Neural cell (in vitro differentiated cells): Measurements from ENCODE around the gene ZNF189. TPM values are rescaled to one million over a fixed set of nuclear protein-coding genes. Genes with fewer than 3 reads are reported as not detected.

ENCODE experiments used
- H2AFZ ChIP-seq: fragments of 200-600, 300-800 bp; sonication (generic), shearing (Covaris generic); 2 replicates; pipeline ENCODE4 v1.6.0; 2014; ENCODE audit warnings: low read depth, mild to moderate bottlenecking, antibody characterized with exemption, low read length, moderate library complexity
- H3F3A ChIP-seq: fragments of 200-600 bp; shearing (Covaris generic); 2 replicates; pipeline ENCODE4 v1.6.1; 2016; ENCODE audit warnings: mild to moderate bottlenecking, moderate library complexity, mixed read lengths, antibody characterized with exemption, low read length; ENCODE audit not compliant: insufficient read depth, poor library complexity, severe bottlenecking
- H3K27ac ChIP-seq: fragments of 200-600, 300-800 bp; sonication (generic), shearing (Covaris generic); 2 replicates; pipeline ENCODE4 v1.5.1; 2014; ENCODE audit warnings: mild to moderate bottlenecking, low read length, moderate library complexity
- H3K27me3 ChIP-seq: fragments of 300-800, 200-600 bp; sonication (generic), shearing (Covaris generic); 2 replicates; pipeline ENCODE4 v1.6.0; 2014; ENCODE audit warnings: mild to moderate bottlenecking, low read depth, low read length, moderate library complexity; ENCODE audit not compliant: insufficient read depth
- H3K36me3 ChIP-seq: fragments of 300-800, 200-600 bp; sonication (generic), shearing (Covaris generic); 2 replicates; pipeline ENCODE4 v1.5.1; 2014; ENCODE audit warnings: mild to moderate bottlenecking, antibody characterized with exemption, low read length, moderate library complexity; ENCODE audit not compliant: insufficient read depth
- H3K4me2 ChIP-seq: fragments of 300-800, 200-600 bp; sonication (generic), shearing (Covaris generic); 2 replicates; pipeline ENCODE4 v1.6.0; 2014; ENCODE audit warnings: mild to moderate bottlenecking, low read length
- H3K4me3 ChIP-seq: fragments of 300-800, 200-600 bp; sonication (generic), shearing (Covaris generic); 2 replicates; pipeline ENCODE4 v1.5.1; 2014; ENCODE audit warnings: mild to moderate bottlenecking, low read length, moderate library complexity
- H3K79me2 ChIP-seq: fragments of 200-600 bp; shearing (Covaris generic); replicated peaks from 2 replicates; pipeline ENCODE4 v1.6.0; 2014; ENCODE audit warnings: mild to moderate bottlenecking, low read length, moderate library complexity; ENCODE audit not compliant: insufficient read depth
- H3K9ac ChIP-seq: fragments of 300-800, 200-600 bp; sonication (generic), shearing (Covaris generic); 2 replicates; pipeline ENCODE4 v1.6.1; 2016; ENCODE audit warnings: mild to moderate bottlenecking, low read length, mixed read lengths
- H3K9me2 ChIP-seq: fragments of 200-600 bp; shearing (Covaris generic); 2 replicates; pipeline ENCODE4 v1.6.1; 2016; ENCODE audit warnings: mild to moderate bottlenecking, low read length, mixed read lengths; ENCODE audit not compliant: insufficient read depth
- H3K9me3 ChIP-seq: fragments of 200-600, 300-800 bp; sonication (generic), shearing (Covaris generic); 2 replicates; pipeline ENCODE4 v1.6.1; 2016; ENCODE audit warnings: mild to moderate bottlenecking, mixed run types, low read length, moderate library complexity, mixed read lengths
- H4K20me1 ChIP-seq: fragments of 200-600 bp; shearing (Covaris generic); 2 replicates; pipeline ENCODE4 v1.6.1; 2016; ENCODE audit warnings: mild to moderate bottlenecking, mixed run types; ENCODE audit not compliant: insufficient read depth
- CTCF ChIP-seq: fragments of 450-650 bp; IDR thresholded peaks from 2 replicates; pipeline ENCODE4 v1.5.1; 2014; ENCODE audit warnings: antibody characterized with exemption, mild to moderate bottlenecking, moderate library complexity; ENCODE audit not compliant: poor library complexity, severe bottlenecking
- EP300 ChIP-seq: fragments of 450-650 bp; conservative IDR thresholded peaks from 2 replicates; pipeline ENCODE4 v1.6.1; 2014; ENCODE audit warnings: antibody characterized with exemption, mild to moderate bottlenecking, moderate library complexity; ENCODE audit not compliant: poor library complexity, severe bottlenecking
- EZH2 ChIP-seq: fragments of 200-600, 300-800 bp; shearing (Covaris generic), sonication (generic); IDR thresholded peaks from 2 replicates; pipeline ENCODE4 v1.6.1; 2014; ENCODE audit warnings: antibody characterized with exemption, low read length, borderline replicate concordance, mild to moderate bottlenecking; ENCODE audit not compliant: insufficient read depth, poor library complexity, severe bottlenecking
- MXI1 ChIP-seq: fragments of 450-650 bp; conservative IDR thresholded peaks from 2 replicates; pipeline ENCODE4 v1.6.1; 2014; ENCODE audit warnings: antibody characterized with exemption, mild to moderate bottlenecking; ENCODE audit not compliant: poor library complexity, severe bottlenecking
- POLR2AphosphoS5 ChIP-seq: IDR thresholded peaks from 2 replicates; pipeline ENCODE4 v1.6.1; 2012
- RAD21 ChIP-seq: fragments of 450-650 bp; conservative IDR thresholded peaks from 2 replicates; pipeline ENCODE4 v1.6.1; 2014; ENCODE audit warnings: antibody characterized with exemption, mild to moderate bottlenecking, moderate library complexity
- REST ChIP-seq: IDR thresholded peaks from 2 replicates; pipeline ENCODE4 v1.6.1; 2012; ENCODE audit warnings: borderline replicate concordance
- SMC3 ChIP-seq: fragments of 450-650 bp; conservative IDR thresholded peaks from 2 replicates; pipeline ENCODE4 v1.6.1; 2014; ENCODE audit warnings: antibody characterized with exemption, mild to moderate bottlenecking, moderate library complexity; ENCODE audit not compliant: poor library complexity
- TAF1 ChIP-seq: IDR thresholded peaks from 2 replicates; pipeline ENCODE4 v1.6.1; 2012; ENCODE audit warnings: low read depth
- polyA plus RNA-seq: library from polyadenylated mRNA; depleted of rRNA; stranded (reverse); fragments of >200 nt; gene quantifications from 2 replicates; pipeline ENCODE4 v1.2.3, GENCODE V29; 2014

The ZNF189 gene
- polyA plus RNA-seq, 1 donor from 2014 or later, result 28.0 TPM

- H3K79me2 ChIP-seq, result no peaks in the 10 kb centered on the region
- no peak overlapping the region for H3K27ac ChIP-seq
- no peaks in the 10 kb centered on the region for H3K9me3 ChIP-seq
- TF ChIP-seq SMC3 (no peak), TAF1 (no peak), EP300 (no peak), MXI1 (no peak), POLR2AphosphoS5 (no peak), CTCF (no peak), REST (no peak), RAD21 (no peak), EZH2 (no peak)
- no peak overlapping the region for H3K4me2 ChIP-seq
- no peaks in the 10 kb centered on the region for H3K9me2 ChIP-seq
- H2AFZ ChIP-seq, result no peak overlapping the region
- H3K36me3 ChIP-seq, result no peaks in the 10 kb centered on the region
- no peaks in the 10 kb centered on the region for H3K27me3 ChIP-seq
- no peaks in the 10 kb centered on the region for H4K20me1 ChIP-seq
- no peak overlapping the region for H3K4me3 ChIP-seq
- no peaks in the 10 kb centered on the region for H3F3A ChIP-seq
- H3K9ac ChIP-seq, result no peak overlapping the region
Observed at GRCh38 chr9:101418518-101419430, 20.1 kb downstream of the ZNF189 start.

GRCh38 chr9:101419863-101420262, 21.2 kb downstream of the ZNF189 start:
- Histone ChIP-seq H2AFZ (no peak overlapping the region), H3K9me3 (no peaks in the 10 kb centered on the region), H3K27me3 (no peaks in the 10 kb centered on the region), H3K27ac (no peak overlapping the region), H3K4me3 (no peak overlapping the region), H4K20me1 (no peaks in the 10 kb centered on the region), H3F3A (no peaks in the 10 kb centered on the region), H3K9me2 (no peaks in the 10 kb centered on the region), H3K9ac (no peak overlapping the region), H3K36me3 (no peaks in the 10 kb centered on the region), H3K4me2 (no peak overlapping the region), H3K79me2 (no peaks in the 10 kb centered on the region)
- TF ChIP-seq POLR2AphosphoS5 (no peak), SMC3 (no peak), RAD21 (no peak), EZH2 (no peak), EP300 (no peak), CTCF (no peak), REST (no peak), TAF1 (no peak)
